HG02571 (cell line): ENCODE measurements around the gene CNRIP1.
"Not testable (repeated sequence)": the region's sequence is repeated elsewhere in the genome, so short reads cannot be mapped to it uniquely, and the experiment has no call there.

Experiments used
- ATAC-seq: cut with Tn5 transposase; IDR thresholded peaks from one replicate; pipeline ENCODE4 v1.9.1; 2021; ENCODE audit warnings: mild to moderate bottlenecking, moderate library complexity; ENCODE audit not compliant: unreplicated experiment

Gene CNRIP1

DNA sequence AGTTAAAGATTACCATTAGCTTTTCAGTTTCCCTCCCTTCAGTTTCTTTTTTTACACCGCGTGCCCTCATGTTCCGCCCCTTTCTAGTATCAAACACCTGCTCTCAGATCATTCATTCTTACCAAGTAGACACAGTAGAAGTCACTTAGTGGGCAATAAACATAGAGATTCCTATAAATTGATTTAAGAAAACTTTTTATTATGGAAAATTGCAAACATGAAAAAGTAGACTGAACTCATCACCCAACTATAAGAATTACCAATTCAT lies 21.2 kb upstream of the CNRIP1 start:
- ATAC-seq, result no peak

- ATAC-seq, result no peak
These were observed 20.7 kb upstream of the CNRIP1 start for GRCh38 chr2:68340226-68341061.

- ATAC-seq, result no peak
These were observed 16.4 kb upstream of the CNRIP1 start for GRCh38 chr2:68336192-68336591.

DNA sequence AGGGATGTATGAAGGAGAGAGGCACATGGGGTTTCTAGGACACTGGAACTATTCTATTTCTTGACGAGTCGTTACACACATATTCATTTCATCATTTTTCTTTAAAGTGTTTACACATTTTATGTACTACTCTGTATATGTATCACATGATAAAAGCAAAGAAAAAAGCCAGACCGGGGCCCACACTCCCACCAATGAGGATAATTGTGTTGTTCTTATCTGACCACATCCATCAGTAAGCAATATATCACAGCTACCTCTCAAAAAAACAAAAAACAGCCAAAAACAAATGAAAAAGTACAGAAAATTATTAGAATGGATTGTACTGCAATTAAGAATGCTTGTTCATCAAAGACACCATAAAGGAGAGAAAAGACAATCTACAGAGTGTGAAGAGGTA lies 14.2 kb upstream of the CNRIP1 start:
- no peak for ATAC-seq

DNA sequence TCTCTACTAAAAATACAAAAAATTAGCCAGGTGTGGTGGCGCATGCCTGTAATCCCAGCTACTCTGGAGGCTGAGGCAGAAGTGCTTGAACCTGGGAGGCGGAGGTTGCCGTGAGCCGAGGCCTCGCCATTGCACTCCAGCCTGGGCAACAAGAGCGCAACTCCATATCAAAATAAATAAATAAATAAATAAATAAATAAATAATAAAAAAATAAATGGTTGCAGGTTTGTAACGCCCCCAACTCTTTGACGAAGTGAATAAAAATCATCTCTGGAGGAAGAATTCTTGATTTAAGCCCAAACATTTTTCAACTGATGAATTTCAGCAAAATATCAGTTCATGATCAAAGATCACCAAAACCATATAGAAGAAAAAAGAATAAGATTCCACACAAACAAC lies 13.3 kb upstream of the CNRIP1 start:
- ATAC-seq, result no peak

- ATAC-seq, result no peak
These were observed 10.9 kb upstream of the CNRIP1 start for GRCh38 chr2:68330691-68331090.

DNA sequence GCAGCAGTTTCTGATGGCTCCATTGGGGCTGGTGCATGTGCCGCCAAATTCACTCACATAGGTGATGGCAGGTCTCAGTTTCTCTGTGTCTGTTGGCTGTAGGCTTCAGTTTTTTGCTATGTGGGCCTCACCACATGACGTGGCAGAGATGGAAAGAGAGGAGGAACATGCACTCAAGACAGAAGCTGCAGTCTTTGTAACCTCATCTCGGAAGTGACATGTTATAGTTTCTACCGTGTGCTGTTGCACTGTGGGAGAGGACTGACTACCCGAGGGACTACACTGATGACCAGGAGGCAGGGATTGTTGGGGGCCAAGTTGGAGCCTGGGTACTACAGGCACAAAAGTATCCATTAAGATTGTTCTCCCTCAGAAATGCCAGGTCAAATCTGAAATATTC lies 9.2 kb upstream of the CNRIP1 start:
- ATAC-seq, result no peak

- ATAC-seq, result no peak
These were observed 5.3 kb upstream of the CNRIP1 start for GRCh38 chr2:68325056-68325455.

- ATAC-seq, result no peak
These were observed 431 bp upstream of the CNRIP1 start for GRCh38 chr2:68320118-68320641.

DNA sequence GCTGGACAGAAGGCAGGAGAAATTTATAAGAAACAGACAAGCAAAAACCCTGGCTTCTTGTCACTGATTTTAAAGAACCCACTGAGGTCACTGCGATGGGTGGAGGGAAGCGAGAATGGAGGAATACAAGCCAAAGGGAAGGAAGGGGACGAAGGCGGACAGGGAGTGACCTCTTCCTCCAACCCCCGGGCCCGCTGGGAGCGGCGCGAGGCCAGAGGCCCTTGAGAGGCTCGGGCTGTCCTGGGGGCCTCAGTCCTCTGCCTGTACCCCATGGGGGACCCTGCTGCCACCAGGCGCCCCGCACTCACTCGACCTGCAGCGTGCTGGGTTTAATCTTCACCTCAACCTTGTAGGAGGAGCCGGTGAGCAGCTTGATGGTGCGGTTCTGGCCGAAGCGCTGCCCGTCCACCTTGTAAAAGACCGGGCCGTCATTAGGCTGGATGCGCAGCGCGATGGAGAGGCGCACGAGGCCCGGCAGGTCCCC lies 793 bp downstream of the CNRIP1 start:
- no peak for ATAC-seq

- no peak for ATAC-seq
These were observed 1.5 kb downstream of the CNRIP1 start for GRCh38 chr2:68317971-68318913.

DNA sequence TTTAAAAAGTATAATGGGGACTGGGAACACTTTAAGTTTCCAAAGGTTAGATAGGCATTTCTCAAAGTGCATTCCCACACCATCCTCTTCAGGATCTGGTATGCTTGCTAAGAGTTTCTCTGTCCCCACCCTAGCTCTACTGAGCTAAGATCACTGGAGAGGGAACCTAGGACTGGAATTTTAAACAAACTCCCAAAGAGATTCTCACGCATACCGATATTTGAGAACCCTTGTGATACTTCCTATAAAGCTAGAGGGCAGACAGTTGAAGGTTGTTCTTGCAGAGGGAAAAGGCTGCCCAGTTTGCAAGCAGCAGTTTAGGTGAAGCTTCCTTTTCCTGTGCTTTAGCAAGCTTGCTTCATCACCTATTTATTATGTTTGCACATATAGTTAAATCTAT lies 3.6 kb downstream of the CNRIP1 start:
- ATAC-seq, result no peak

GRCh38 chr2:68311033-68311432 lies 8.7 kb downstream of the CNRIP1 start:
- no peak for ATAC-seq

GRCh38 chr2:68309426-68309825 lies 10.3 kb downstream of the CNRIP1 start:
- ATAC-seq, result no peak

- ATAC-seq, result not testable (repeated sequence)
These were observed 15.9 kb downstream of the CNRIP1 start for GRCh38 chr2:68303902-68304272.

- ATAC-seq, result no peak
These were observed 16.5 kb downstream of the CNRIP1 start for GRCh38 chr2:68303033-68303901.

DNA sequence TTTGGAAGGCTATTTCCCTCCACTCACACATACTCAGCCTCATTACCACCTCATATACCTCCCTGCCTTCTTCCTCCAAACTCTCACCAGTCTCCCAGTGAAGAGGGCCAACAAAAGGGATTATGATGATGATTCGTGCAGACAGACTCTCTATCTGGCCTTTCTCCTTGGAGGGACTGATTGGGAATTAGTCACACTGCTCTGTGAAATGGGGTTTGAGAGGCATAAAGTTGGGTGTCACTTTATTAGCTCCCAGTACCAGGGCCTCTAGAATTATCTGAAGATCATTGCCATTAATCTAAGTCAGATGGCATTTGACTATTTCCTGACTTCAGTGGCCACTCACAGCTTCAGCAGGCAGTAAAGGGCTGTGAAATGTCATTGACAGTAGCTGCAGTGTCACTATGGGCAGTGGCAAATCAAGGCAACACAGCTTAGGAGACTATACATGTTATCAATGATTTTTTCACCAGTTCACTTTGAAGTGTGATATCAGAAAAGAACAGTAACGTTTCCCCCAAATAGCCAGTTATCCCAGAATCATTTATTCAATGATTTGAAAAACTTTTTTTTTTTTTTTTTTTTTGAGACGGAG lies 17.4 kb downstream of the CNRIP1 start:
- ATAC-seq, result no peak

DNA sequence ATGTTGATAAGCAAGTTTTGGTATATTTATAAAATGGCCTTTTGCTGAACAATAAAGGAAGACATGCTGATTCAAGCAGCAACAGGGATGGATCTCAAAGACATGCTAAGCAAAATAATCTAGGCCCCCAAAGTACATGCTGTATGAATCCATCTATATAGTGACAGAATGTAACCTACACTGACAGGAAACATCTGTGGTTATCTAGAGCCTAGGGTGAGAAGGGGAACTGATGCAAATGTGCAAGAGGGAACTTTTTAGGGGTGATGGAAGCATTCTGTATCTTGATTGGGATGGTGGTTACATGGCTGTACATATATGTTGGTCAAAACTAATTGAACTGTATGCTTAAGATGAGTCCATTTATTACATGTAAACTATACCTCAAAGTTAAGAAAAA lies 24.2 kb downstream of the CNRIP1 start:
- no peak for ATAC-seq

DNA sequence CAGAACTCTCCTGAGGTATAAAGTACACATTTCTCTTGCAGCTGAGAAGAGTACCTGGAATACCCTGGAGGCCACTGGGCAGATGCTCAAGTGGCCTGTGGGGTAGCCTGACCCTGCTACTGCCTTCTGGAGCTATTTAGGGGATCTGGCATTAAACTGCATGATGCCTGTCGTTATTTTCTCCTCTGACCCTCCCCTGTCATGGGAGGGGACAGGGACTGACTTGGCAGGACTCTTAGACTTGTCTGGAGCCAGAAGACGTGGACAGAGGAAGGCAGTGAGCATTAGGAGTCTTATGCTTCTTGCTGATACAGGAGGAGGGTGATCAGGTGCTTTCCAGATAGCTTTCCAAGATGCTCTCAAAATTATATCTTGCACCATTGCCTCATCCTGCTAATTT lies 24.8 kb downstream of the CNRIP1 start:
- no peak for ATAC-seq

- ATAC-seq, result no peak
These were observed 25.6 kb downstream of the CNRIP1 start for GRCh38 chr2:68294187-68294586.

- no peak for ATAC-seq
These were observed 26.0 kb downstream of the CNRIP1 start for GRCh38 chr2:68293755-68294154.
